Ovary (tissue), 3 donors: Measurements from ENCODE around the gene SERPINI2.

Source experiments
- POLR2A ChIP-seq: fragments of 450-650 bp; IDR thresholded peaks from one replicate; pipeline ENCODE4 v1.6.1; 2017; ENCODE audit warnings: antibody characterized with exemption, mild to moderate bottlenecking, moderate library complexity
- TF ChIP-seq, protein P1 (sequence below), 3 donors: fragments of 450-650 bp in 2 of 3; fragments of 200-600 bp in 1 of 3; IDR thresholded peaks; one replicate each; pipeline versions ENCODE4 v1.5.1 to v1.8.0; 2016 to 2022; ENCODE audit warnings: antibody characterized with exemption in 3 of 3, mild to moderate bottlenecking in 1 of 3
- donor health status: DM: no; HTN: no; CAD: no.

GRCh38 chr3:167501941-167502340 lies 28.1 kb upstream of the SERPINI2 start:
- TF ChIP-seq POLR2A, result no peak
- TF ChIP-seq, protein P1, sequence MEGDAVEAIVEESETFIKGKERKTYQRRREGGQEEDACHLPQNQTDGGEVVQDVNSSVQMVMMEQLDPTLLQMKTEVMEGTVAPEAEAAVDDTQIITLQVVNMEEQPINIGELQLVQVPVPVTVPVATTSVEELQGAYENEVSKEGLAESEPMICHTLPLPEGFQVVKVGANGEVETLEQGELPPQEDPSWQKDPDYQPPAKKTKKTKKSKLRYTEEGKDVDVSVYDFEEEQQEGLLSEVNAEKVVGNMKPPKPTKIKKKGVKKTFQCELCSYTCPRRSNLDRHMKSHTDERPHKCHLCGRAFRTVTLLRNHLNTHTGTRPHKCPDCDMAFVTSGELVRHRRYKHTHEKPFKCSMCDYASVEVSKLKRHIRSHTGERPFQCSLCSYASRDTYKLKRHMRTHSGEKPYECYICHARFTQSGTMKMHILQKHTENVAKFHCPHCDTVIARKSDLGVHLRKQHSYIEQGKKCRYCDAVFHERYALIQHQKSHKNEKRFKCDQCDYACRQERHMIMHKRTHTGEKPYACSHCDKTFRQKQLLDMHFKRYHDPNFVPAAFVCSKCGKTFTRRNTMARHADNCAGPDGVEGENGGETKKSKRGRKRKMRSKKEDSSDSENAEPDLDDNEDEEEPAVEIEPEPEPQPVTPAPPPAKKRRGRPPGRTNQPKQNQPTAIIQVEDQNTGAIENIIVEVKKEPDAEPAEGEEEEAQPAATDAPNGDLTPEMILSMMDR (IDR thresholded peaks at IDR 0.05), result no peak
